Testis (tissue), 3 donors: Measurements from ENCODE around the gene CDC16. TPM values are rescaled to one million over a fixed set of nuclear protein-coding genes. Genes with fewer than 3 reads are reported as not detected.

Experiments used
- DNase-seq: peaks from one replicate; pipeline ENCODE4 v3.0.0-alpha.2; 2019
- H3K27ac ChIP-seq, 2 donors: fragments of 200-600 bp; sonication (generic); one replicate each; pipeline ENCODE4 v1.5.1; 2019
- H3K27me3 ChIP-seq: fragments of 200-600 bp; sonication (generic); one replicate; pipeline ENCODE4 v1.5.1; 2019
- H3K36me3 ChIP-seq: fragments of 200-600 bp; sonication (generic); one replicate; pipeline ENCODE4 v1.5.1; 2017; ENCODE audit warnings: low read depth; ENCODE audit errors: missing control alignments
- H3K4me1 ChIP-seq: fragments of 200-600 bp; sonication (generic); one replicate; pipeline ENCODE4 v1.5.1; 2019
- H3K4me3 ChIP-seq, 2 donors: fragments of 200-600 bp; sonication (generic); one replicate each; pipeline ENCODE4 v1.5.1; 2017 to 2019
- H3K9me3 ChIP-seq: fragments of 200-600 bp; sonication (generic); one replicate; pipeline ENCODE4 v1.5.1; 2017
- CTCF ChIP-seq, 3 experiments: fragments of 450-650 bp in 2 of 3; fragments of 200-600 bp in 1 of 3; sonication (generic) in 1 of 3; IDR thresholded peaks; one replicate each; pipeline ENCODE4 v1.5.1; 2016 to 2019; ENCODE audit warnings: antibody characterized with exemption in 3 of 3, mild to moderate bottlenecking in 2 of 3, moderate library complexity in 1 of 3
- POLR2A ChIP-seq: fragments of 450-650 bp; IDR thresholded peaks from one replicate; pipeline ENCODE4 v1.6.1; 2017; ENCODE audit warnings: antibody characterized with exemption, mild to moderate bottlenecking, moderate library complexity
- WGBS, 2 donors: methylation state at CpG; one replicate each; pipeline ENCODE4 v1.1.5; 2018; 5-methylcytosine and 5-hydroxymethylcytosine counted together
- intact Hi-C: fragments of 100-400 bp; cut with DNase I; formaldehyde crosslinking; loops from one replicate; pipeline ENCODE4 v1.15.1; 2023; ENCODE audit warnings: low total_unique reads
- polyA plus RNA-seq: library from polyadenylated mRNA; stranded (reverse); fragments of 350-450 nt; fragmentation: Illumina TruSeq; extraction: RNeasy Lipid Tissue Mini Kit (QIAGEN cat#74804); gene quantifications from one replicate; pipeline ENCODE4 v1.2.3, GENCODE V29; 2014; ENCODE audit warnings: low read depth, low replicate concordance; ENCODE audit not compliant: insufficient read depth
- total RNA-seq, 2 donors: library from RNA; depleted of rRNA; stranded (reverse); fragments of >200 nt; gene quantifications; one replicate each; pipeline ENCODE4 v1.2.3, GENCODE V29; 2016

The CDC16 gene
- total and polyA plus RNA-seq, 3 donors from 2014 or later, result 88.1 to 110 (median 96.8) TPM

GRCh38 chr13:114296448-114296847 lies 61.8 kb downstream of the CDC16 start:
- intact Hi-C loops, result no loop called here
- H3K27ac ChIP-seq, result no peak overlapping the region
- no peaks in the 10 kb centered on the region for H3K9me3 ChIP-seq
- 91% methylated on average over 10 of the region's 10 CpGs for WGBS, 2 donors
- DNase-seq, result no peak
- no peaks in the 10 kb centered on the region for H3K4me1 ChIP-seq
- no peak overlapping the region for H3K4me3 ChIP-seq
- no peaks in the 10 kb centered on the region for H3K36me3 ChIP-seq
- H3K27me3 ChIP-seq, result no peaks in the 10 kb centered on the region
- no peak for TF ChIP-seq CTCF (IDR thresholded peaks at IDR 0.05)
- TF ChIP-seq POLR2A, result no peak

- Histone ChIP-seq H3K27ac (no peak overlapping the region), H3K9me3 (no peaks in the 10 kb centered on the region), H3K36me3 (no peaks in the 10 kb centered on the region), H3K4me3 (no peak overlapping the region), H3K27me3 (no peaks in the 10 kb centered on the region), H3K4me1 (no peaks in the 10 kb centered on the region)
- 87 to 92% methylated on average over 5 of the region's 5 CpGs for WGBS, 2 donors
- DNase-seq, result no peak
- TF ChIP-seq CTCF (IDR thresholded peaks at IDR 0.05), result no peak
- no peak for TF ChIP-seq POLR2A
- intact Hi-C loops, result no loop called here
These were observed 62.2 kb downstream of the CDC16 start for GRCh38 chr13:114296902-114297301.

- H3K27me3 ChIP-seq, result no peaks in the 10 kb centered on the region
- H3K4me3 ChIP-seq, result no peak overlapping the region
- no peak for DNase-seq
- TF ChIP-seq POLR2A, result no peak
- no peak for TF ChIP-seq CTCF (IDR thresholded peaks at IDR 0.05)
- no peaks in the 10 kb centered on the region for H3K4me1 ChIP-seq
- H3K36me3 ChIP-seq, result no peaks in the 10 kb centered on the region
- 85 to 88% methylated on average over 12 of the region's 12 CpGs for WGBS, 2 donors
- no peak overlapping the region for H3K27ac ChIP-seq
- no peaks in the 10 kb centered on the region for H3K9me3 ChIP-seq
- intact Hi-C loops, result no loop called here
These were observed 64.2 kb downstream of the CDC16 start for GRCh38 chr13:114298866-114299265.

GRCh38 chr13:114299604-114300305 lies 65.1 kb downstream of the CDC16 start:
- intact Hi-C loops, result no loop called here
- Histone ChIP-seq H3K4me3 (no peak overlapping the region), H3K4me1 (no peaks in the 10 kb centered on the region), H3K27ac (no peak overlapping the region), H3K9me3 (no peaks in the 10 kb centered on the region), H3K27me3 (no peaks in the 10 kb centered on the region), H3K36me3 (no peaks in the 10 kb centered on the region)
- DNase-seq, result no peak
- no peak for TF ChIP-seq CTCF (IDR thresholded peaks at IDR 0.05)
- no peak for TF ChIP-seq POLR2A
- whole genome bisulfite sequencing, 2 donors, result 94 to 95% methylated on average over 12 of the region's 12 CpGs

- no peaks in the 10 kb centered on the region for H3K36me3 ChIP-seq
These were observed 69.1 kb downstream of the CDC16 start for GRCh38 chr13:114303700-114304327.

More at GRCh38 chr13:114303700-114304327, 69.1 kb downstream of the CDC16 start:
- 87 to 92% methylated on average over 11 of the region's 11 CpGs for WGBS, 2 donors
- no peaks in the 10 kb centered on the region for H3K4me1 ChIP-seq
- no peak for DNase-seq
- H3K4me3 ChIP-seq, result no peak overlapping the region
- intact Hi-C loops, result no loop called here
- no peak overlapping the region for H3K27ac ChIP-seq
- no peaks in the 10 kb centered on the region for H3K9me3 ChIP-seq
- TF ChIP-seq CTCF (IDR thresholded peaks at IDR 0.05) (no peak), POLR2A (no peak)
- H3K27me3 ChIP-seq, result no peaks in the 10 kb centered on the region
